ENCODE data around the gene AGAP5.
A peak's percentile ranks its signal among the peaks of the same experiment; 100 is the strongest.
"Not testable (repeated sequence)": the region's sequence is repeated elsewhere in the genome, so short reads cannot be mapped to it uniquely, and the experiment has no call there.

The AGAP5 gene

GRCh38 chr10:73697675-73698159, at the start of gene AGAP5:
TSS of gene AGAP5 (minus strand) at chr10:73698109. CDS start at chr10:73697755, 354 bp downstream.
- DNase-seq = not testable (repeated sequence)

GRCh38 chr10:73746721-73747120, 48.8 kb upstream of the AGAP5 start:
- no peak for DNase-seq

GRCh38 chr10:73744664-73744975, 46.7 kb upstream of the AGAP5 start:
- peak; percentile 3 for DNase-seq

- DNase-seq = peak; percentile 68
Measured at GRCh38 chr10:73743905-73744663, 46.2 kb upstream of the AGAP5 start, which contains the start of gene SEC24C. TSS of gene SEC24C (plus strand) at chr10:73744372. CDS start at chr10:73746833, 2,461 bp downstream.

DNA sequence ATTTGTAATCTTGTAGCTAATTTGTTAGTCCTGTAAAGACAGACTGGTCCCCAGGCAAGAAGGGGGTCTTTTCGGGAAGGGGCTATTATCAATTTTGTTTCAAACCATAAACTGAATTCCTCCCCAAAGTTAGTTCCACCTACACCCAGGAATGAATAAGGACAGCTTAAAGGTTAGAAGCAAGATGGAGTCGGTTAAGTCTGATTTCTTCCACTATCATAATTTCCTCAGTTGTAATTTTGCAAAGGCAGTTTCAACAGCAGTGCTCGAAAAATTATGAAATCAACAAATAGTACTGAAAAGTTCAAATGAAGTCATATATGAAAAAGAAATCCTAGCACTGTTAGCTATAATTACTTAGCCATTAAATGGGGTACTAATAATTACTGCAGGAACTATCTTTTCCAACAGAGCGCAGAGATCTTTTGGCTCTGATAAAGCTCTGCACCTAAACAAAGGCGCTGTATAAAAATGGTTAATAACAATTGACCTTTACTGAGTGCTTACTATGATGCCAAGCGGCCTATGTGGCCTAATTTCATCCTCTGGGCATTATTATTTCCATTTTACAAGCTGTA, 45.5 kb upstream of the AGAP5 start:
- DNase-seq = no peak

GRCh38 chr10:73742454-73742734, 44.5 kb upstream of the AGAP5 start:
- DNase-seq = no peak

DNA sequence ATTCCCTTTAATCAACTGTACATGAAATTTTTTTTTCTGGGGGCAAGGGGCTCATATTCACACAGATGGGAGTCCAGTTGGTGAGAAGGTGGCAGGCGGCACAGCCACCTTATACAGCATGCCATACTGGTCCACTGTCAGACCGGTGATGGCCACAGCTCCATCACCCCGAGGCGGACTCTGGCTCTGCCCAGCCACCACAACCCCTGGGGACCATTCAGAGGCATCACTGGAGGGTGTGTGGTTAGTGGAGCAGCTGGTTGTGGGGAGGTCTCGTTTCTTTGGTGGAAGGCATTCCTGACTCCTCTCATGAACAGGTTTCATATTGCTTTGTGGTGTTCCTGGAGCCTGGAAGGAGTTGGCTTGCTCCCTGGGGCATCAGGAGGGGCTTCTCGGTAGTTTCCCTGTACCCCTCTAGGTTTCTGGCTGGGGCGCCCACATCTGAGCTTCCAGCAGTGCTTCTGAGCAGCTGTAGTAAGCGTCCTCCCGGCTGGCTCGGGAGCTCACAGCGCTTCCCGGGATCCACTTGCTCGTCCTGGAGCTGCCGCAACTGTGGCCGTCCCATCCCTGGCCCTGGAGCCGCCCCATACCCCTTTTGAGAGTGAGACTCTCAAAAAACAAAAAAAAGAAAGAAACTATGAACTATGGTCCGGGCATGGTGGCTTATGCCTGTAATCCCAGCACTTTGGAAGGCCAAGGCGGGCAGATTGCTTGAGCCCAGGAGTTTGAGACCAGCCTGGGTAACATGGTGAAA, 42.8 kb upstream of the AGAP5 start:
- DNase-seq = not testable (repeated sequence)

DNA sequence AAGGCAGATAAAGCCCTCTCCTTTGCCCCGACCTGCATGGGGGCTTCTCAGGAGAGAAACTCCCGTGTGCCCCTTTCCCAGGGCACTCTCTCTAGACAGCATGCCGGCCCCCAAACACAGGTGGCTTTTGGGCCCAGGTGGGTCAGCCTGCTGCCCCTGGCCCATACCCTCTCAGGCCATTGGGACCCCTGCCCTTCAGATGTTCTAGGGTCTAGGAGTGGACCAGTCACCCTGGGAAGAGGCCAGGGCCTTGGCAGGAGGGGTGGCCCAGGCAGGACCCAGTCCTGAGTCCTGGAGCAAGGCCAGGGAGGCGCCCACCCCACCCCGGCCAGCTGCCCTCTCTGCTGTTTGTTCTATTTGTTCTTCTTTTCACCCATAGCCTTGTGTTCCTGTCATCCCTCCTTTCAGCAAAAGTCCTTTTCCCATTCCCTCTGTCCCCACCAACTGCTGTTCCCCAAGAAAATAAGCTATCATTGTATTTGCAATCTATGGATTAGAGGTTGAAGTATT, 36.9 kb upstream of the AGAP5 start:
- no peak for DNase-seq

- no peak for DNase-seq
Measured at GRCh38 chr10:73734028-73734720, 36.3 kb upstream of the AGAP5 start.

DNA sequence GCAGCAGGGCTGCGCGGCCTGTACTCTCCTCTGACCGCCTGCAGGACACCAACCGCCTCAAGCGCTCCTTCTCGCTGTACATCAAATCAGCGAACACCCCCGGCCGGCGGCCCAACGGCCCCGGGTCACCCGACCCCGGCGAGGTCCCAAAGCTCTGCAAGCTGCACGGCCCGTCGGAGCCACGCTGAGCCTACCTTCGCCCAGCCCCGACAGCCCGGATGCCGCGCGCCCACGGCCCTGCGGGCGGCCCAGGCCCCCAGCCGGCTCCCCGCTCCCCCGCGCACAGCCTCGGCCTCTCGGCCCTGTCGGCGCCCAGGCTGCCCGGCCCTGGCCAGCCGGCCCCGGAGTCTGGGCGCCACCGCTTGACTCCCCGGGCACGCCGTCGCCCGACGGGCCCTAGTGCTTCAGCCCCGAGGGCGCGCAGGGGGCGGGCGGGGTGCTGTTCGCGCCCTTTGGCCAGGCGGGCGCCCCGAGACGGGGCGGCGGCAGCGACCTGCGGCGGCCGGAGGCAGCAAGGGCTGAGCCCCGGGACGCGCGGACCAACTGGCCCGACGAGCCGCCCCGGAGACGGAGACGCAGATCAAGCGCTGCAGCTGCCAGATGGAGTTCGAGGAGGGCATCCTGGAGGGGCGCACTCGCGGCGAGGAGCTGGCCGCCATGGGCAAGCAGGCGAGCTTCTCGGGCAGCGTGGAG, 35.2 kb upstream of the AGAP5 start:
- DNase-seq = no peak

DNA sequence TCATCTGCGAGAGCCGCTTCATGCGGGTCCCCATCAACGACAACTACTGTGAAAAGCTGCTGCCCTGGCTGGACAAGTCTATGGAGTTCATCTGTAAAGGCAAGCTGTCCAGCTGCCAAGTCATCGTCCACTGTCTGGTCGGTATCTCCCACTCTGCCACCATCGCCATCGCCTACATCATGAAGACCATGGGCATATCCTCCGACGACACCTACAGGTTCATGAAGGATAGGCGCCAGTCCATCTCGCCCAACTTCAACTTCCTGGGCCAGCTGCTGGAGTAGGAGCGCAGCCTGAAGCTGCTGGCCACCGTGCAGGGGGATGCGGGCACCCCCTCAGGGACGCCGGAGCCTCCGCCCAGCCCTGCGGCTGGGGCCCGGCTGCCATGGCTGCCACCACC, 34.5 kb upstream of the AGAP5 start:
- DNase-seq = no peak

- DNase-seq = no peak
Measured at GRCh38 chr10:73731588-73732375, 33.9 kb upstream of the AGAP5 start.

GRCh38 chr10:73730153-73730906, 32.4 kb upstream of the AGAP5 start:
- DNase-seq = peak; percentile 78

DNA sequence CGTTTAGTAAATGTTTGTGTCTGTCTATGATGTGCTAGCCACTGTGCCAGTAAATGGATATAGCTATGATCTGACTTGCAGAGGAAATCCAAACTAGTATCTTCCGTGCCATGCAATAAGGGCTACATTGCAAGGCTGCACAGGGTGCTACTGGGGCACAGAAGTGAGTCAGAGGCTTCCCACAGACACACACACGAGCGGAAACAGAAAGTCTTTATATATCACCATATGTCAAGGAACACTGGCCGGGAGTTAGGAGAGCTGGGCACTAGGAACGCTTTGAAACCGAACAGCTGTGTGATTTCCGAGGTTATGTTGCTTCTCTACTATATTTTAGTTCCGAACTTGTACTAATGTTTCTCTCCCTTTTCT, 31.9 kb upstream of the AGAP5 start:
- not testable (repeated sequence) for DNase-seq

GRCh38 chr10:73723516-73723915, 25.6 kb upstream of the AGAP5 start:
- DNase-seq = no peak

DNA sequence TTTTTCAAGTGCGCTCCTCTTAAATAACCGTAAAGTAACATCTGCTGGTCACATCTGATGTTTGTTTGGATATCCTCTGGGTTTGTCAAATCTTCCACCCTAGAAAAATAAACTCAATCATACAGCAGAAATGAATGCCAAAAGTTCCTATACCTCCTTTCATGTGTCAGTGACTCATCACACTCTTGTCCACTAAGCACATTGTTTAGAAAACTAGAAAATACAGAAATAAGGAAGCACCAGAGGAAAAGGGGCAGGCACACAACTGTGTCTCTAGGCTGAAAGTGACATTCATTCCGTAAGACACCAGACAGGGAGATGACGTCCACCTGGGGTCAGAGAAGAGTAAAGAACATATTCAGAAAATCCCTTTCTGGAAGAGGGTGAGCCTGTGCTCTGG, 22.7 kb upstream of the AGAP5 start:
- not testable (repeated sequence) for DNase-seq

DNA sequence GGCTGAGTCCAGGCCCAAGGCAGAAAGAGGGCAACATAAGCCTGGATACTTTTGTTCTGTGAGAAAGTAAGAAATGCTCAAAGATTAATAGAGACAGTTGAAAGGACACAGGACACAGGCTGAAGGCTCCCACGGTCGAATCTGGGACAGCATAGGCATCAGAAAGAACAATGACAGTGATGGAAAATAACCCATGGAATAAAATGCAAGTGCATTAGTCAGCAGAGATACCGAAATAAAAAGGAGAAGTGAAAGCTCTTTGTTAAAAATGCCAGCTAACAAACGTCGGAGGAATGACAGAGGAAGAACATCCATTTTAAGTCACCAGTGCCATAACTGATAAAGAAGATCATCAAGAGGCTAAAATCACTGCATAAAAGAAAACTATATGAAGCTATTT, 19.6 kb upstream of the AGAP5 start:
- no peak for DNase-seq

GRCh38 chr10:73716251-73716650, 18.3 kb upstream of the AGAP5 start:
- no peak for DNase-seq

DNA sequence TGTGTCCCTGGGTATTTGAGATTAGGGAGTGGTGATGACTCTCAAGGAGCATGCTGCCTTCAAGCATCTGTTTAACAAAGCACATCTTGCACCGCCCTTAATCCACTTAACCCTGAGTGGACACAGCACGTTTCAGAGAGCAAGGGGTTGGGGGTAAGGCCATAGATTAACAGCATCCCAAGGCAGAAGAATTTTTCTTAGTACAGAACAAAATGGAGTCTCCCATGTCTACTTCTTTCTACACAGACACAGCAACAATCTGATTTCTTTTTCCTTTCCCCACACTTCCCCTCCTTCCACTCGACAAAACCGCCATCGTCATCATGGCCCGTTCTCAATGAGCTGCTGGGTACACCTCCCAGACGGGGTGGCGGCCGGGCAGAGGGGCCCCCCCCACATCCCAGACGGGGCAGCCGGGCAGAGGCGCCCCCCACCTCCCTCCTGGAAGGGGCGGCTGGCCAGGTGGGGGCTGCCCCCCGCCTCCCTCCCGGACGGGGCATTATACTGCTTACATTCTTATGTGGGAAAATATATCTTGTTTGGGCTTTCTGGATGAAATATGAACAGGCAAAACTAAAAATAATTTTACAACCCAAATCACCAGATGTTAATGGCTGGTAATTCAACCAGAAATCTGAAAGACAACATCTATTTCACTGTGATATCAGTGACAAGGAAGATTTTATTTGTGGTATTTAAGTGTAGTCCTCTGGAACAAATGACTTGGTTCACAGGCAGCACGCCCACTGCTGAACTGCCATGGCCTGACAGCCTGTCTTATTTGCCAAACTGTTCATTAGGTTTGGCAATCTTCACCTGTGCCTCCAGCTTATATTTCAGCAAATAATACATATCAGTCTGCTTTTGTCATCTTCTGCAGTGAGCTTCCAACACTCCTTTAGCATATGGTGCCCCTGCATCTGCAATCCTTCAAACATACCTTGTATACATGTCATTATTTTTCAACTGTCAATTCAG, 17.6 kb upstream of the AGAP5 start:
- not testable (repeated sequence) for DNase-seq

DNA sequence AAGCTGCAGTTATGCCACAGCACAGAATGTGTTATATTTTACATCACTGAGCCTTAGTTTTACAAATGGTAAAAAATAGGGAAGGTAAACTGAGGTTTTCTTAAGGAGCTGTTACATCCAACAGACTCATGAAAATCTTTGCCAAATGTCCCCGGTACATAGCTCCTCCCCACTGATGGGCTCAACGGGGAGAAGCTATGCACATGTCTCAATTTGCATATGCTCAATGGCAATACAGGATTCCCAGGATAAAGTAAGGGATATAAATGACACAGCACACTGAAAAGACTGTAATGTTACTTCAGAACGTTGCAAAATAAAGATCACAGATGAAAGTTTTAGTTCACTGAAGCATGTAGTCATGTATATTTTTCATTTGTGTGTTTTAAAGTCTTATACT, 16.6 kb upstream of the AGAP5 start:
- DNase-seq = not testable (repeated sequence)
